ENCODE measurements around the gene PARD3B.

GRCh38 chr2:205199165-205199850 is 654.0 kb downstream of the PARD3B start:
- TF ChIP-seq POLR2A (IDR thresholded peaks at IDR 0.05) (no peak), POLR2AphosphoS5 (IDR thresholded peaks at IDR 0.05; ENCODE audit: insufficient read depth in 1 of 2, low read depth in 1 of 2) (no peak)
- TF ChIP-seq, protein P1, sequence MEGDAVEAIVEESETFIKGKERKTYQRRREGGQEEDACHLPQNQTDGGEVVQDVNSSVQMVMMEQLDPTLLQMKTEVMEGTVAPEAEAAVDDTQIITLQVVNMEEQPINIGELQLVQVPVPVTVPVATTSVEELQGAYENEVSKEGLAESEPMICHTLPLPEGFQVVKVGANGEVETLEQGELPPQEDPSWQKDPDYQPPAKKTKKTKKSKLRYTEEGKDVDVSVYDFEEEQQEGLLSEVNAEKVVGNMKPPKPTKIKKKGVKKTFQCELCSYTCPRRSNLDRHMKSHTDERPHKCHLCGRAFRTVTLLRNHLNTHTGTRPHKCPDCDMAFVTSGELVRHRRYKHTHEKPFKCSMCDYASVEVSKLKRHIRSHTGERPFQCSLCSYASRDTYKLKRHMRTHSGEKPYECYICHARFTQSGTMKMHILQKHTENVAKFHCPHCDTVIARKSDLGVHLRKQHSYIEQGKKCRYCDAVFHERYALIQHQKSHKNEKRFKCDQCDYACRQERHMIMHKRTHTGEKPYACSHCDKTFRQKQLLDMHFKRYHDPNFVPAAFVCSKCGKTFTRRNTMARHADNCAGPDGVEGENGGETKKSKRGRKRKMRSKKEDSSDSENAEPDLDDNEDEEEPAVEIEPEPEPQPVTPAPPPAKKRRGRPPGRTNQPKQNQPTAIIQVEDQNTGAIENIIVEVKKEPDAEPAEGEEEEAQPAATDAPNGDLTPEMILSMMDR (IDR thresholded peaks at IDR 0.05) = no peak
